Psoas muscle (tissue), 8 donors: ENCODE data around the gene NAPA. TPM values are rescaled to one million over a fixed set of nuclear protein-coding genes. Genes with fewer than 3 reads are reported as not detected.

Experiments
- ATAC-seq, 4 donors: fragments of 200-7000 bp; cut with Tn5 transposase; one replicate each; pipeline ENCODE4 v1.9.1; 2020; ENCODE audit warnings: moderate library complexity in 3 of 4, mild to moderate bottlenecking in 2 of 4
- DNase-seq, 2 donors: peaks; one replicate each; pipeline ENCODE4 v3.0.0-alpha.2; 2020
- H3K27ac ChIP-seq: fragments of 200-600 bp; one replicate; pipeline ENCODE4 v1.8.0; 2022
- H3K27me3 ChIP-seq, 3 donors: fragments of 200-600 bp in 1 of 3; one replicate each; pipeline versions ENCODE4 v1.6.1 to v1.8.0; 2013 to 2022; ENCODE audit warnings: low read length in 2 of 3, mild to moderate bottlenecking in 2 of 3, moderate library complexity in 1 of 3; ENCODE audit not compliant: insufficient read depth in 3 of 3
- H3K36me3 ChIP-seq, 2 donors: fragments of 200-600 bp in 1 of 2; one replicate each; pipeline versions ENCODE4 v1.6.1 to v1.8.0; 2013 to 2022; ENCODE audit warnings: low read depth in 1 of 2, mild to moderate bottlenecking in 1 of 2, moderate library complexity in 1 of 2; ENCODE audit not compliant: insufficient read depth in 1 of 2
- H3K4me1 ChIP-seq: fragments of 200-600 bp; one replicate; pipeline ENCODE4 v1.8.0; 2022
- H3K4me3 ChIP-seq: fragments of 200-600 bp; one replicate; pipeline ENCODE4 v1.8.0; 2022; ENCODE audit warnings: mild to moderate bottlenecking
- H3K9me3 ChIP-seq: fragments of 200-600 bp; one replicate; pipeline ENCODE4 v1.8.0; 2022
- WGBS, 3 donors: extraction: QIAGEN DNeasy Blood & Tissue Kit; methylation state at CpG; one replicate each; pipeline versions ENCODE4 v1.1.6 to v1.1.7; 2013; 5-methylcytosine and 5-hydroxymethylcytosine counted together
- intact Hi-C, 2 donors: fragments of 100-400 bp; cut with DNase I; formaldehyde crosslinking; loops; one replicate each; pipeline versions ENCODE4 v1.11.0 to v1.14.2; 2022
- polyA plus RNA-seq, 3 donors: library from polyadenylated mRNA; stranded (reverse); fragments of 200-250 nt; gene quantifications; one replicate each; pipeline ENCODE4 v1.2.3, GENCODE V29; 2013
- total RNA-seq, 4 donors: library from RNA; stranded (reverse); fragmentation: NEBNext Ultra II Directional in 2 of 4; extraction: Animal tissue kit (Norgen Biotek cat#: 25700) in 2 of 4; gene quantifications; one replicate each; pipeline versions ENCODE4 v1.2.1 to v1.2.4, GENCODE V29; 2021 to 2023
- TF ChIP-seq, protein P1 (sequence below): fragments of 200-600 bp; IDR thresholded peaks from one replicate; pipeline ENCODE4 v1.8.0; 2022; ENCODE audit warnings: antibody characterized with exemption
- donor health status: healthy with polysubstance abuse.
- donor health status: DM: no; HTN: no; CAD: no; lungs with moderate emphysema.
- donor health status: Bipolar disorder and iron deficiency.
- donor health status: healthy.
- donor health status: DM: yes; HTN: yes; CAD: no.
- donor health status: DM: no; HTN: no; CAD: no.
- donor health status: DM: no; HTN: no; CAD: no.
- donor health status: DM: yes; HTN: yes; CAD: no.

The NAPA gene
- total and polyA plus RNA-seq, 7 donors = 103 to 182 (median 124) TPM

DNA sequence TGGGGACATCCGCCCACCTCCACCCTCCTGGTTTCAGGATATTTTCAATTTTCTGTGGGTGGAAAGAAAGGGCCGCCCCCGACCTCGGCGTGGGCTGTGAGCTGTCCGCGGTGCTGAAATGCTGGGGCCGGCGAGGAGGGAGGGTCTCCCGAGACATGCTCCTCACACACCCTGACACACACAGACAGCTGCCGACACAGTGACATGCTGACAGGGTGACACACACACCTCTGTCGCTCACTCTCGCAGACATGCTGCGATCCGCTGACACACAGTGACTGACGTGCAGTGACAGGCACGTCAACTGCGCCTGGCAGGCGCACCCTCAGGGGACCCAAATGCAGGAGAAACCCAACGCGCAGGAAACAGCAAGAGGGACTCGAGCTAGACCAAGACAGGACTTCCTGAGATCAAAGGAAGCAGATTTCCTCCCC is 70.5 kb downstream of the NAPA start:
- H3K9me3 ChIP-seq = no peaks in the 10 kb centered on the region
- intact Hi-C loops = no loop called here
- 11 to 16% (median 15%) methylated on average over 22 of the region's 22 CpGs for WGBS, 3 donors
- no peak overlapping the region for H3K27ac ChIP-seq
- H3K36me3 ChIP-seq = no peaks in the 10 kb centered on the region
- DNase-seq (no peak), ATAC-seq (no peak)
- H3K4me3 ChIP-seq = no peak overlapping the region
- H3K4me1 ChIP-seq = no peaks in the 10 kb centered on the region
- TF ChIP-seq, protein P1, sequence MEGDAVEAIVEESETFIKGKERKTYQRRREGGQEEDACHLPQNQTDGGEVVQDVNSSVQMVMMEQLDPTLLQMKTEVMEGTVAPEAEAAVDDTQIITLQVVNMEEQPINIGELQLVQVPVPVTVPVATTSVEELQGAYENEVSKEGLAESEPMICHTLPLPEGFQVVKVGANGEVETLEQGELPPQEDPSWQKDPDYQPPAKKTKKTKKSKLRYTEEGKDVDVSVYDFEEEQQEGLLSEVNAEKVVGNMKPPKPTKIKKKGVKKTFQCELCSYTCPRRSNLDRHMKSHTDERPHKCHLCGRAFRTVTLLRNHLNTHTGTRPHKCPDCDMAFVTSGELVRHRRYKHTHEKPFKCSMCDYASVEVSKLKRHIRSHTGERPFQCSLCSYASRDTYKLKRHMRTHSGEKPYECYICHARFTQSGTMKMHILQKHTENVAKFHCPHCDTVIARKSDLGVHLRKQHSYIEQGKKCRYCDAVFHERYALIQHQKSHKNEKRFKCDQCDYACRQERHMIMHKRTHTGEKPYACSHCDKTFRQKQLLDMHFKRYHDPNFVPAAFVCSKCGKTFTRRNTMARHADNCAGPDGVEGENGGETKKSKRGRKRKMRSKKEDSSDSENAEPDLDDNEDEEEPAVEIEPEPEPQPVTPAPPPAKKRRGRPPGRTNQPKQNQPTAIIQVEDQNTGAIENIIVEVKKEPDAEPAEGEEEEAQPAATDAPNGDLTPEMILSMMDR = no peak
- H3K27me3 ChIP-seq = peaks cover 0 to 86% (median 18%) of the 10 kb centered on the region in 3 donors

DNA sequence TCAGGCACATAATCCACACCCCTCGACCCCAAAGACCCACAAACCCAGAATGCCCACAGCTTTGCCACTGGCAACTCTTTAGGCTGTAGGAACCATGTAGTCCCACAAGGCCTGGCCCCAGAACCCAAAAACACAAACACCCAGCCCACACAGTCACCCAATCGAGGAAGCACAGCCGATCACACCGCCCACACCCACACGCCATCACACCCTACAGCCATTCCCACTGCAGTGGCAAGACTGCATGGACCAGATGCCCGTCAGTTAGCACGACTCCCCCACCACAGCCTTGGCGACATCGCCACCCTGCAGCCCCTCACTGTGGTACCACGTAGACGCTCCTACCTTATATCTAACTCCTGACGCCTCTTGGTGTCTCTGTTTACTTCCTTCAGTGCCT is 71.5 kb downstream of the NAPA start:
- no peak for DNase-seq
- WGBS, 3 donors = 61 to 71% (median 63%) methylated on average over 12 of the region's 12 CpGs
- Histone ChIP-seq H3K4me3 (no peak overlapping the region), H3K4me1 (no peaks in the 10 kb centered on the region), H3K27me3 (peaks cover 0 to 81% (median 15%) of the 10 kb centered on the region in 3 donors), H3K9me3 (no peaks in the 10 kb centered on the region), H3K27ac (no peak overlapping the region), H3K36me3 (no peaks in the 10 kb centered on the region)
- intact Hi-C loops = no loop called here
- TF ChIP-seq, protein P1 = no peak
- ATAC-seq = no peak

DNA sequence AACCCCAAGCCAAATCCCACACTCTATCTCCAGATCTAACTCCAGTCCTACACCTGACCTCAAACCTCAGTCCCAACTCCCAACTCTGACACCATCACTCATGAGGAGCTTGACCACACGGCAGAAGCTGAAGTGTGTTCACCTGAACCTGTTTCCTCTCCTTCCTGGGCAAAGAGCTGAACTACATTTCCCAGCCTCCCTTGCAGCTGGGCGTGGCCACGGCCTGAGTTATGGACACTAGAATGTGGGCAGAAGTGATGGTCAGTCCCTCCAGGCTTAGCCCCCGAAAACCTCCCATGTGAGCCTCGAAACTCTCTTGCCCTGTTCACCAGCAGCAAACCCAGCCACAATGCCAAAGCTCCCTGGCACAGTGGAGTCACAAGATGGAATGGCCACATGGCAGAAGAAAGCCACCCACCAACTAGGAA is 76.1 kb downstream of the NAPA start:
- TF ChIP-seq, protein P1 = no peak
- intact Hi-C loops = loop anchor here in 1 of 2 donors (5.0 kb wide), 1 partner anchor 43 kb away; the partner anchor contains the start of gene KPTN
- 24 to 28% (median 24%) methylated on average over 5 of the region's 5 CpGs for WGBS, 3 donors
- no peaks in the 10 kb centered on the region for H3K4me1 ChIP-seq
- H3K27ac ChIP-seq = no peak overlapping the region
- H3K27me3 ChIP-seq = peaks cover 0 to 56% (median 0%) of the 10 kb centered on the region in 3 donors
- DNase-seq = no peak
- H3K9me3 ChIP-seq = no peaks in the 10 kb centered on the region
- no peak for ATAC-seq
- H3K36me3 ChIP-seq = no peaks in the 10 kb centered on the region
- H3K4me3 ChIP-seq = no peak overlapping the region

Other genes with a start within 250 kb of the NAPA start
- gene INAFM1, start 240.2 kb downstream of the NAPA start, total RNA-seq = 10 to 100 TPM; 13.6 to 18.9 (median 15.8) TPM
- 10 to 100 TPM in 1 of 3 donors, 1 to 10 TPM in 2; 3.6 to 21.2 (median 9.9) TPM for gene INAFM1, start 240.2 kb downstream of the NAPA start, polyA plus RNA-seq
- gene C5AR1, start 205.2 kb downstream of the NAPA start, total RNA-seq = 1 to 10 TPM; 2.4 to 6.3 (median 4.5) TPM
- 1 to 10 TPM in 1 of 3 donors, under 1 TPM in 2; 0.64 to 2.3 (median 0.77) TPM for gene C5AR1, start 205.2 kb downstream of the NAPA start, polyA plus RNA-seq
- under 1 TPM in 3 of 4 donors, not detected in 1; 0.27 to 0.43 (median 0.37) TPM for gene C5AR2, start 182.9 kb downstream of the NAPA start, total RNA-seq
- under 1 TPM in 2 of 3 donors, not detected in 1; 0.06 to 0.44 TPM for gene C5AR2, start 182.9 kb downstream of the NAPA start, polyA plus RNA-seq
- 10 to 100 TPM in 1 of 4 donors, 1 to 10 TPM in 3; 7.5 to 14.8 (median 9.8) TPM for gene DHX34, start 165.7 kb downstream of the NAPA start, total RNA-seq
- 10 to 100 TPM; 10.0 to 30.6 (median 15.5) TPM for gene DHX34, start 165.7 kb downstream of the NAPA start, polyA plus RNA-seq
- 1 to 10 TPM; 1.3 to 2.1 (median 1.8) TPM for gene MEIS3, start 95.5 kb downstream of the NAPA start, total RNA-seq
- gene MEIS3, start 95.5 kb downstream of the NAPA start, polyA plus RNA-seq = 1 to 10 TPM in 2 of 3 donors, under 1 TPM in 1; 0.83 to 2.4 (median 1.4) TPM
- gene SLC8A2, start 43.2 kb downstream of the NAPA start, total RNA-seq = under 1 TPM; 0.13 to 0.54 (median 0.25) TPM
- gene SLC8A2, start 43.2 kb downstream of the NAPA start, polyA plus RNA-seq = under 1 TPM in 2 of 3 donors, not detected in 1; 0.12 to 0.18 TPM
- 10 to 100 TPM in 1 of 4 donors, 1 to 10 TPM in 3; 5.9 to 11.2 (median 8.1) TPM for gene KPTN, start 30.8 kb downstream of the NAPA start, total RNA-seq
- gene KPTN, start 30.8 kb downstream of the NAPA start, polyA plus RNA-seq = 10 to 100 TPM in 1 of 3 donors, 1 to 10 TPM in 2; 3.8 to 21.5 (median 9.7) TPM
- under 1 TPM; 0.13 to 0.73 (median 0.32) TPM for gene ZNF541, start 58.1 kb upstream of the NAPA start, total RNA-seq
- under 1 TPM; 0.06 to 0.42 (median 0.08) TPM for gene ZNF541, start 58.1 kb upstream of the NAPA start, polyA plus RNA-seq
- 10 to 100 TPM in 3 of 4 donors, 1 to 10 TPM in 1; 9.6 to 22.4 (median 13.7) TPM for gene BICRA, start 94.1 kb upstream of the NAPA start, total RNA-seq
- gene BICRA, start 94.1 kb upstream of the NAPA start, polyA plus RNA-seq = 1 to 10 TPM; 3.1 to 9.9 (median 4.9) TPM
- gene EHD2, start 198.4 kb upstream of the NAPA start, total RNA-seq = 10 to 100 TPM; 27.8 to 46.3 (median 31.7) TPM
- 10 to 100 TPM; 14.7 to 25.1 (median 19.5) TPM for gene EHD2, start 198.4 kb upstream of the NAPA start, polyA plus RNA-seq
- 100 to 1,000 TPM in 3 of 4 donors, 10 to 100 TPM in 1; 96.3 to 166 (median 127) TPM for gene NOP53, start 230.5 kb upstream of the NAPA start, total RNA-seq
- 100 to 1,000 TPM; 247 to 268 (median 257) TPM for gene NOP53, start 230.5 kb upstream of the NAPA start, polyA plus RNA-seq